HG02870 (cell line): ENCODE results near the gene STK40.
A peak's percentile ranks its signal among the peaks of the same experiment; 100 is the strongest.

Experiments
- ATAC-seq: cut with Tn5 transposase; IDR thresholded peaks from one replicate; pipeline ENCODE4 v1.9.1; 2021; ENCODE audit warnings: mild to moderate bottlenecking, moderate library complexity; ENCODE audit not compliant: unreplicated experiment

Gene STK40

DNA sequence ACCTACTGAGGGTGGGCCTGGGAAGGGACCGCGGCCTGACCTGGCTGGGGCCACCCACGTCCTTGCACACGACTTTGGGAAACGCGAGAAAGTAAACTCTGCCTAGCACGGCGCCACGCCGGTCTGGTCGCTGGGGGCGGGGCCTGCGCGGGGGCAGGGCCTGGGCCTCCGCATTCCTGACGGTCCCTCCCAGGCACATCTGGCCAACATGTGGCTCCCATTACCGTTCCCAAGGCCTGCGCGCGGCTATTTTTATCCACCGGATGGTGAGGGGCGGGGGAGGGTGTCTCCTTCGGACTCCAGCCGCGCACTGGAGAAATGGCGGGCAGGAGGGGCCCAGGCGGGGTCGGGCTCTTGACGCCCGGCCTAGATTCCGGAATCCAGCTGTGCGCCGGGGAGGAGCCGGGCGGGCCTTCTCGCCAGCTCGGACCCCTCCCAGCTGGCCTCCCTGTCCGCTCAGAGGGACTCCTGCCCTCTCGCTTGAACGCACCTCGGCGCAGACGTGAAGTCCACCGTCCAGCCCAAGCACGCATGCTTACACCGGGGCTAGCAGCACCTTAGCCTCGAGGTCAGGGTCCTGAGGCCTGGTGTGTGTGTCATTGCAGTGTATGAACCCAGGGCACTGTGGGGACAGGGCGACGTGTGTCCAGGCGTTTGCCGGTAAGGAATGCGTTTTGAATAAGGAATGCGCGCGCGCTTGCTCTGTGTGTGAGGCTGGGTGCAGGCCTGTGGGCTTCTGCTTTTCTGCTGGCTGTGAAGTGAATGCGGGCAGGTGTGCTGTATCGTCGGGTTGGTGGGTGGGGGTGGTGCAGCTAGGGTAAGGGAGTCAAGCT, 64.4 kb downstream of the STK40 start:
- ATAC-seq = no peak

DNA sequence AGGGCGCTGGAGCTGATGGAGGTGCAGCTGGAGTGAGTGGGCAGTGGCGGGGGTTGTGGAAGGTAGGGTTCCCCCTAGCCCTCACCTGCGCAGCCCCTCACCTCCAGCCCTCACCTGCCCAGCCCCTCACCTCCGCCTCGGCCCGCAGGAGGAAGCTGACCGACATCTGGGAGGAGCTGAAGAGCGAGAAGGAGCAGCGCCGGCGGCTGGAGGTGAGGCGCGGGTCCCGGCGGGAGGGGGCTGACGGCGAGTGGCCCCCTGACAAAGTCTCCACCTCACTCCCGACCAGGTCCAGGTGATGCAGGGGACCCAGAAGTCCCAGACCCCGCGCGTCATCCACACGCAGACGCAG, 65.0 kb downstream of the STK40 start:
- no peak for ATAC-seq

DNA sequence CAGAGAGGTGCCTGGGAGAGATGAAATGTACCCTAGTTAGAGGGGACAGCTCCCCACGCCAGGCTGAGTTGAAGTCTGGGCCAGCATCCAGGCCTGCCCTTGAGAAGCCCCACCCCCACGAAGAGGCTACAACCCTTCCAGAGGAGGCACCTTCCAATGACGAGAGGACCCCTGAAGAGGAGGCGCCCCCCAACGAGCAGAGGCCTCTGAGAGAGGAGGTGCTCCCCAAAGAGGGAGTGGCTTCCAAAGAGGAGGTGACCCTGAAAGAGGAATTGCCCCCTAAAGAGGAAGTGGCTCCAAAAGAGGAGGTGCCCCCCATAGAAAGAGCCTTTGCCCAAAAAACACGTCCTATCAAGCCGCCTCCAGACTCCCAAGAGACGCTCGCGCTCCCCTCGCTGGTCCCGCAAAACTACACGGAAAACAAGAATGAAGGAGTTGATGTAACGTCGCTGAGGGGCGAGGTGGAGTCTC, 65.4 kb downstream of the STK40 start:
- ATAC-seq = no peak

DNA sequence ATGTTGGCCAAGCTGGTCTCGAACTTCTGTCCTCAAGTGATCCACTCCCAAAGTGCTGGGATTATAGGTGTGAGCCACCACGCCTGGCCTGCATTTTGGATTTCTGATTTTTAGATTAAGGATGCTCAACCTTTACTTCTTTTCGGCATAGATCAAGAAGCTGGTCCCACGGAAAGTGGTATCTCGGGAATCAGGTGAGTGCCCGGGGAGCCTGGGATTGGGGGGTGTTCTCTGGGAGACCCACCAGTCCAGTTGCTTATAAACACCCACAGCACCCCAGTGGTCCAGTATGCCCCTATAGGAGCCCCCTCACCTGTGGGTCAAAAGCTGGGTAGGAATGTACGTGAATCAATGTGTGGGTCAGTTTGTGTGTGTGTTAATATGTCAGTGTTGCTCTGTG, 76.3 kb downstream of the STK40 start:
- ATAC-seq = no peak

DNA sequence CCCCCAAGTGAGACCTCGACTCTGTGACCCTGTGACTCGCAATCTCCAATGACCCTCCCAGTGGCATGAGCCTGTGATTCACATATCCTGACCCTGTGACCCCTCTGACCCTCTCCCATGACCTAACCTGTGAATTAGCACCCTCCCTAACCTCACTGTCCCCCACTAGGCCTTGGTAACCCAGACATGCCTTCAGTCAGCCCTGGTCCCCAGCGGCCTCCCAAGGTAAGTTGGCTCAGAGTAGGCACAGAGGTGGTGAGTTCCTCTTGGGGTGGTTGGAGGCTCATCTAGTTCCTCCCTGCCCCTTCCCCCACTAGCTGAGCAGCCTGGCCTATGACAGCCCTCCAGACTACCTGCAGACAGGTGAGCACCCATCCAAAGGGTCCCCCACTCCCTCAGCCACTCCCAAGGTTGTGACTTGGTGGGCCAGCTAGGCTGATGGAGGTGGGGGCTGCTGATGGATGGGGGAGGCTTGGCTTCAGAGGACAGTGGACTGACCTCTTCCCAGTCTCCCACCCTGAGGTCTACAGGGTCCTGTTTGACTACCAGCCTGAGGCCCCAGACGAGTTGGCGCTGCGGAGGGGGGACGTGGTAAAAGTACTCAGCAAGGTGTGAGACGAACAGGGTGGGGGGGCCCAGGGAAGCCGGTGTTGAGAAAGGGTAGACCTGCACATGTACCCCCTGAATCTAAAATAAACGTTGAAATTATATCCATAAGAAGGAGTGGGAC, 78.0 kb downstream of the STK40 start:
- no peak for ATAC-seq

DNA sequence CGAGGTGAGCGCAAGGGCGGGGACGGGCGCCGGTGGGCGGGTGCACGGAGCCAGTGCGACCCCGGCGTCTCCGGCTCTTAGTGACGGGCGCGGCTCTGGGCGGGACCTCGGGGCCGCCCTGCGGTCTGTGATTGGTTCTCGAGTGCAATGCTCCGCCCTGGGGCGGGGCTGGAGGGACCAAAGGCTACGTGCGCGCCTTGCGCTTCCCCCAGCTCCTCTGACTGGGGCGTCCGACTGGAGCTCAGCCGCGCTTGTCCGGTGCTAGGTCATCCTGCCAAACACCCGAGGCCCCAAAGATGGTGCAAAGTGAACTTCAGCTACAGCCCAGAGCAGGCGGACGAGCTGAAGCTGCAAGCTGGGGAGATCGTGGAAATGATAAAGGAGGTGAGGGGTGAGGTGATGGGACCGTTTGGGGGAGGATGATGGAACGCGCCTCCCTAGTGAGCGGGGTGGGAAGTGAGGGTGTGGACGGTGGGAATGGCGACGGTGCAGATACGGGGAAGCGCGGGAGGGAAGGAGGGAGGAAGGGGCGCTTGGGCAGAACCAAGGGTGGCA, 78.7 kb downstream of the STK40 start:
- ATAC-seq = peak; percentile 94

DNA sequence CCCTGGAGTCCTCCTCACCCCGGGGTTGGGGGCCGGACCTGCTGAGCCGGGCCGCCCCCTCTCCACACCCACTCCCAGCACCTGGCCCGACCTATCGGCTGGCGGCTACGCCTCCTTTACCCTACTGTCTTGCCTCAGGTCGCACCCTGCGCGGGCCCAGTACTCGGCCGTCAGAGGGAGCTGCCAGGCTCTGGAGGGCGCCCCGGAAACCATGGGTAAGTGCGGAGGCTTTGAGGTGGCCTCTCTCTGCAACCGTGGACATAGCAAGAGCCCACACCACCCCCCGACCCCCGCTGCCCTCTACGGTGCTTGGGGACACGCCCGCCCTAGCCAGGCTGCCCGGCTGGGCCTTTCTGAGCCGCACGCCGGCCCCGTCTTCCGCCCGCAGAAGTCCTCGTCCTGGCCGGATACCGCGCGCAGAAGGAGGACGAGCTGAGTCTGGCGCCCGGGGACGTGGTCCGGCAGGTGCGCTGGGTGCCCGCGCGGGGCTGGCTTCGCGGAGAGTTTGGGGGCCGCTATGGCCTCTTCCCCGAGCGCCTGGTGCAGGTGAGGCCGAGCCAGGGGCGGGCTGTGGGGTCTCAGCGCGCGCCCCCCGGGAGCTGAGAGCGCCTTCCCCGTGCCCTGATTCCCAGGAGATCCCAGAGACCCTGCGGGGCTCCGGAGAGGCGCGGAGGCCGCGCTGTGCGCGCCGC, 79.4 kb downstream of the STK40 start, which contains the start of gene SH3D21:
TSS of gene SH3D21 (plus strand) at position 159 of the 692 bp plus-strand sequence. CDS start at position 212, 53 bp downstream.
- peak; percentile 24 for ATAC-seq

DNA sequence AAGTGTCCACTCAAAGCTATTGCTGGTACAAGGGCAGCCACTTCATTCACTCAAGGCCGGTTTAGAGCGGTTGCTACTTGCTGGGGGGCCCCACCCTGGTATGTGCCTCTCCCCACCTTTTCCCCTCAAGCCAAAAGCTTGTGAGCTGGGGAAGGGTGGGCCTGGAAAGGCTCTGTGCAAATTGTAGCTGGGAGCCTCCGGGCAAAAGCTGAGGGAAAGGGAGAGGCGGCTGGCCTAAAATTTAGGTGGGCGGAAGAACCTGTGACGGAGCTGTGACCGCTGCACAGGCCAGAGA, 79.9 kb downstream of the STK40 start:
- ATAC-seq = no peak

DNA sequence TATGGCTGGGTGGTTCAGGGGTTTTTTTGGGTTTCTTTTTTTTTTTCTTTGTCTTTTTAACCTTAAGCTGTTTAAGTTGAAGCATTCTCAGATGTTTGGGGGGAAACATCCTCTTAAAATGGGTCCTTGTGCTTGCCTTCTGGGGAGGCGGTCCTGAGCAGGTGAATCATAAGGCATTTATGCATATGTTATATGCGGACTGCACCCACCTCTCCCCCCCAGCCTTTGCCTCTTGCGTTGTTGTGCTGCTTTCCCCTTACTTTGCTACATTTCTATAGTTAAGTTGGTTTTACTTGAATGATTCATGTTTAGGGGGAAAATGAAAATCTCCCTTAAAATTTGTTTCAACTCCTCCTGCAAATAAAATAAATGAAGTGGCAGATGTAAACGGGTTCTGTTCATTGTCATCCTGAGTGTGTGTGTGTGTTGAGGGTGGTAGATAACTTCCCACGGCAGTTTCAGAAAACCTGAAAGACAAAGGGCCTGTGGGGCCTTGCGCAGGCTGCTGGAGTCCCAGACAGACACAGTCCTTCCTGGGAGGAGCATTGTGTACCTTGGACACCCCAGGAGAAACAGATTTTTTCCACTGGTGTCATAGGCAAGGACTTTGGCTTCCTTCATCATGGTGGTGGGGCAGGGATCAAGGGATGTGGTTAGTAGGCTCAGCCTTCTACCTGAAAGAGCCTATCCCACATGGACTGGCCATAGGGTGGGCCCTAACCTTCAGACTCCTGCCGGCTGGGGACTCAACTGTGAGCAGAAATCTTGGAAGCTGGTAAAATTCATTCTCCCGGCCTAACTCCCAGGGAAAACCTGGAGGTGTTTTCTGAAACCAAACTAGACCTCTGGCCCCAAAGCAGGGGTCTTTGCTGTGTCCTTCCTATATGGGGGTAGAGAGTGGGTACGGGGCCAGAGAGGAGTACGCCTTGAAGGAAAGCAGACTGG, 80.5 kb downstream of the STK40 start:
- no peak for ATAC-seq

DNA sequence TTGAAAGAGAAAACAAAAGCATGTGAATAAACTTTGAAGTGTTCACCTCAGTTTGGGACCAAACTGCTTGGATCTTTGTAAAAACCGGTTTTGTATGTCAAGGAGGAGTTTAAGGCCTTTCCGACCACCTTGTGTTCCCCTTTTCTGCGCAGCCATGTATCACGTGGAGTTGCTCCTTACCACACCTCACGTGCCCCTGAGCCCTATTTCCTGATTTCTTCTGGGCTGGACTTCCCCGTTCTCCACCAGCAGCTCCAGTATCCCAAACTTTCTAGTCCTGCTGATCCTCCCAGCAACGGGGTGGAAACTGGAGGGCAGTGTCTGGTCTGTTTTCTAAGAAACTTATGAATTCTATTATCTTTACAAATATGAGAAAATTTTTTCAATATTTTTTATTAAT, 81.2 kb downstream of the STK40 start:
- ATAC-seq = no peak

DNA sequence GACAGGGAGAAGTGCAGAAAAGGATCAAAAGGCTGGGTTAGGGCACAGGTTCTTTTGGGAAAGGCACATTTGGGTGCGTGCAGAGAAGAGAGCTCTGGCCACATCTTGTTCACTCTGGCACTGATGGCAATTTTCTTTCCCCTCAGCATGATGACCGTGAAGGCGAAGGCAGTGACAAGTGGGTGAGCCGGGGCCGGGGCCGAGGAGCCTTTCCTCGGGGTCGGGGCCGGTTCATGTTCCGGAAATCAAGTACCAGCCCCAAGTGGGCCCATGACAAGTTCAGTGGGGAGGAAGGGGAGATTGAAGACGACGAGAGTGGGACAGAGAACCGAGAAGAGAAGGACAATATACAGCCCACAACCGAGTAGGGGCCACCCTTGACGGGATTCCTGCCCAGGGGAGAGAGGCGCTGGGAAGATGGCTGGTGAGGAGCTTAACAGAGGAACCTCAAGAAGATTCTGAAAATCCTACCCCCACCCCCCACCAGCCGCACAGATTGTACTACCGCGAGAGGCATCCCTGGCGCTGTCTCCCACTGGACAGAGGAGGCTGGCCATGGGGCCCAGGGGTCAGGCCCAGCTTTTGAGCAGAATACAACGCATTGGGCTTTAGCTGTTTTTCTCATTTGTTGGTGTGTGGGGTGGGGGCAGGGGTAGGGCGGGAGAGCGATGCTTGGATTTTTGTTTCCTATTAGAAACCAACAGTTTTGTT, 81.9 kb downstream of the STK40 start:
- no peak for ATAC-seq

DNA sequence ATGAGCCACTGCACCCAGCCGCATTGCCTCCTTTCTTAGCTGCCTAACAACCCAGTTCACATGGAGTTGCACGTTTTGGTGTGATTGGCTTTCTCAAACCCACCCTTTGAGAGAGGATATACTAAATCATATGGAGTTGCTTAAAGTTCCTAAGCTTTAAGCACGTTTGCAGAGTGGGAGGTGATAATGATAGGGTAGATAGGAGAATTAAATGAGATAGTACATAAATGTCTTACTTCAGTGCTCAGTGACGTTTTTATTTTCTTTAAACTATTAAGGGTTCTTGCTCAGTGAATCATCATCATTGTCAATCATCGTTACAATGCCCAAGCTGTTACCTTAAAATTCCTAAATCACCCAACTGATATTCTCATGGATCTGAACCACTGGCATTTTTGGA, 82.5 kb downstream of the STK40 start:
- ATAC-seq = no peak

DNA sequence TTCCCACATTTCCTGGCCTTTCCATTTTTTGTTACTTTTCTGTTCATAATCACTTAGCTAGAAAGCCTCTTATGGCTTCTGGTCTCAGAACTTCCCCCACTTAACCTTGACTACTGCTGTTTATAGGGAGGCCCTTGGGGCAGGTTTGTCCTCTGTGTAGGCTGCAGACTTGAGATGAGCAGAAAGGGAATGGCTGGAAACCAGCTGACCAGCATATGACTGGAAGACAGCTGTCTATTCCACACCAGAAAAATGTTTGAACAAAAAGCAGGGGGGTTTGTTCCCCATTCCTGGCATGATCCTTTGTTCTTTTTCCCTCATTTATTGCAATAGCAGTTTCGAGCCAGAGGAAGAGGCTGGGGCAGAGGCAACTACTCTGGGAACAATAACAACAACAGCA, 84.5 kb downstream of the STK40 start:
- no peak for ATAC-seq

DNA sequence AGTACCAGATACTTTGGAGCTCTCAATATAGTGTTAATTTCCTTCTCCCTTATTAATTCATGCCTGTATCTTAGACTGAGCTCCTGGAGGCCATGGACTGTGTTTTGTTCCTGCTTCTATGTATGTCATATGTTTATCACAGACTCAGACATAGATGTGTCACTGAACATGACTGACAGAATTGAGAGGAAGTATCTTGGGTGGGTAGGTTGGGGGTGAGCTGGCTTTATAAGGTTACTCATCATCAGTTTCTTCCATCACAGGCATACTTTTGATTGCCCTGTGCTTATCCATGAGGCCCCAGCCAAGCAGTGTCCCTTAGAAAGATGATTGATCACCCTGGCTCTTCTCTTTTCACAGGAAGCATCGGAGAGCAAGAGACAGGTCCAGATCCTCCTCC, 85.2 kb downstream of the STK40 start:
- no peak for ATAC-seq

DNA sequence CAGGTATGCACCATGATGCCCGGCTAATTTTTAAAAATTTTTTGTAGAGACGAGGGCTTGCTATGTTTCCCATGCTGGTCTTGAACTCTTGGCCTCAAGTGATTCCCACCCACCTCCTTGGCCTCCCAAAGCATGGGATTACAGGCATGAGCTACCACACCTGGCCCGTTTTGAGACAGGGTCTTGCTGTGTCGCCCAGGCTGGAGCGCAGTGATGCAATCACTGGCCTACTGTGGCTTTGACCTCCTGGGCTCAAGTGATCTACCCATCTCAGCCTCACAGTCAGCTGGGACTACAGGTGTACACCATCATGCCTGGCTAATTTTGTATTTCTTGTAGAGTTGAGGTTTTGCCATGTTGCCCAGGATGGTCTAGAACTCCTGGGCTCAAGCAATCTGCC, 87.1 kb downstream of the STK40 start:
- no peak for ATAC-seq

DNA sequence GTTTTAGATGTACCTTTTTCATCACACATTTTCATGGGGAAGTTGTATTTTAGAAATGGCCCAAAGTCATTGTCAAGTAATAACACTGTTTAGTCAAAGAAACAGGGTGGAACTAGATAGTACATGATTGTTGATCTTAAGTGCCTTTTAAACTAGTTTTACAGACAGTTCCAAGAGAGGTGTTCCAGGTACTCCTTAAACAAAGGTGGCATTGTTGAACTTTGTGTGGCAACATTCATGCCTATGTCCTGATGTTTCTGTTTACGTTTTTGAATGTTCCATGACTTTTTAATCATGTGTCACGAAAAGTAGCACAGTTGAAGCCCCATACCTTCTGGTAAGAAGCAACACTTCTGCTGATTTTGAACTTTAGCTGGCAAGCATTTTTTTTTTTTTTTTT, 88.7 kb downstream of the STK40 start:
- no peak for ATAC-seq

DNA sequence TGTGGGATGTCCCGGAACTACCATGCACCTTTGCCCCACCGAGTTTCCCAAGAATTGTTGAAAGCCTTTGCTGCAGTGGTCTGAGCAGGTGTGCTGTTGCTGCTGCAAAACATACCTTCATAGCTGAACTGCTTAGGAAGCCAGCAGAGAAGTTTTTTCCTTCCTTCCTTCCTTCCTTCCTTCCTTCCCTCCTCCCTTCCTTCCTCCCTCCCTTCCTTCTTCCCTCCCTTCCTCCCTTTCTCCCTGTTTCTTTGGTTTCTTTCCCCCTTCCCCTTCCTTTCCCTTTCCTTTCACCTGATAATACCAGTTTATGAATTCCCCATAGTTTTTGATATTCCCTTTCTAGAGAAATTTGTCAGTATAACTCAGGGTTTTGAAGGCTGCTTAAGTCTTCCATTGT, 90.3 kb downstream of the STK40 start:
- no peak for ATAC-seq
